GM12891 (cell line): ENCODE results near the gene CEP41.
"Not testable (repeated sequence)": the region's sequence is repeated elsewhere in the genome, so short reads cannot be mapped to it uniquely, and the experiment has no call there.

Experiments
- DNase-seq: peaks from one replicate; pipeline ENCODE4 v3.0.0; 2011; ENCODE audit warnings: low spot score; ENCODE audit not compliant: insufficient read length
- FAIRE-seq: peaks from 2 replicates; lab custom pipeline; 2011; peaks lifted over from hg19 to GRCh38; lab: Jason Lieb, UNC
- PAX5 ChIP-seq: IDR thresholded peaks from 2 replicates; pipeline ENCODE4 v1.6.1; 2011; ENCODE audit warnings: low read length, moderate library complexity, mild to moderate bottlenecking; ENCODE audit not compliant: insufficient read depth, severe bottlenecking
- POLR2A ChIP-seq: IDR thresholded peaks from 2 replicates; pipeline ENCODE4 v1.6.1; 2011; ENCODE audit warnings: low read depth, low read length, control low read depth
- POLR2AphosphoS5 ChIP-seq: IDR thresholded peaks from 2 replicates; pipeline ENCODE4 v1.6.1; 2011; ENCODE audit warnings: low read depth, low read length, control low read depth
- POU2F2 ChIP-seq: IDR thresholded peaks from 2 replicates; pipeline ENCODE4 v1.6.1; 2011; ENCODE audit warnings: low read depth, mild to moderate bottlenecking, control low read depth, low read length, moderate library complexity
- SPI1 ChIP-seq: IDR thresholded peaks from 2 replicates; pipeline ENCODE4 v1.6.1; 2011; ENCODE audit warnings: low read depth, low read length, control low read depth
- TAF1 ChIP-seq: IDR thresholded peaks from 2 replicates; pipeline ENCODE4 v1.6.1; 2011; ENCODE audit warnings: low read depth, low read length, control low read depth

CEP41 gene

DNA sequence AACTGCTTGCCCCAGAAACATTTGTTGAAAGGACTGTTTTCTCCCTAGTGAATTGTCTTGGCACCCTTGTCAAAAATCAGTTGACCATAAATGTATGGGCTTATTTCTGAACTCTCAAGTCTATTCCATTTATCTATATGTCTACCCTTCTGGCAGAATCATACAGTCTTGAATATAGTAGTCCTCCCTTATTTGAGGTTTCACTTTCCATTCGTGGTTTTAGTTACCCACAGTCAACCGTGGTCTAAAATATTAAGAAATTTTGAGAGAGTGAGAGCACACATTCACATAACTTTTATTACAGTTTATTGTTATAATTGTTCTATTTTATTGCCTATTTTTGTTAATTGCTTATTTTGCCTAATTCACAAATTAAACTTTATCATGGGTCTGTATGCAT lies 17.4 kb upstream of the CEP41 start:
- TF ChIP-seq SPI1 (no peak), TAF1 (no peak), POLR2AphosphoS5 (no peak), PAX5 (no peak), POLR2A (no peak), POU2F2 (no peak)
- DNase-seq (no peak), FAIRE-seq (peak; percentile 40)

DNA sequence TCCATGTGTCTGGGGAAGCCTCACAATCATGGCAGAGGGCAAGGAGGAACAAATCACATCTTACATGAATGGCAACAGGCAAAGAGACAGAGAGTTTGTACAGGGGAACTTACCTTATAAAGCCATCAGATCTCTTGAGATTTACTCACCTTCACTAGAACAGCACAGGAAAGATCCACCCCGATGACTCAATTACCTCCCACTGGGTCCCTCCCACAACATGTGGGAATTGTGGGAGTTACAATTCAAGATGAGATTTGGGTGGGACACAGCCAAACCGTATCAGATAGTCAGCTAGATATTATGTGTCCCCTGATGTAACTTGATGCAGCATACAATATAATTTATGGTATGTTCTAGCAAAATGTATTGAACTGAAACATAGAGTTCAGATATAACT lies 14.1 kb upstream of the CEP41 start:
- TF ChIP-seq PAX5 = no peak
- no peak for TF ChIP-seq SPI1
- TF ChIP-seq POLR2AphosphoS5 = no peak
- no peak for TF ChIP-seq POU2F2
- TF ChIP-seq TAF1 = no peak
- no peak for TF ChIP-seq POLR2A
- FAIRE-seq = peak; percentile 9
- DNase-seq = no peak

DNA sequence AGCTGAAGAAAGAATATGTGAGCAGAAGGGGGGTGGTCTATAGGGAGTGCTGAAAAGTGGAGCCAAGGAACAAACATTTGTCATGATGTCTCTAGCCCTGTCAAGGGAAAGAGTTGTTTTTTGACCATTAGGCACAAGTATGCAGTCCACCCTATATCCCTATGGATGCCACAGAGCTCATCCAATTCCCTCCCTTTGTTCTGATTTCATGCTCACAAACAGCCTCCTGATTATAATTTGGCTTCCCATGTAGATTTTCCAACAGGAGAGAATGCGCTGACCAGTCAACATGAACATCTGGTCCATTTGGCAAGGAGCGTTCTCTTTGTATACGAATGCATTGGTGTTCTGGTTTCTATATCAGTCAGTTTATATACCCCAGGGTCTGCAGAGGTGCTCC lies 12.1 kb upstream of the CEP41 start:
- TF ChIP-seq POLR2AphosphoS5 = no peak
- no peak for TF ChIP-seq PAX5
- no peak for TF ChIP-seq POLR2A
- TF ChIP-seq POU2F2 = no peak
- TF ChIP-seq TAF1 = no peak
- no peak for FAIRE-seq
- no peak for DNase-seq

DNA sequence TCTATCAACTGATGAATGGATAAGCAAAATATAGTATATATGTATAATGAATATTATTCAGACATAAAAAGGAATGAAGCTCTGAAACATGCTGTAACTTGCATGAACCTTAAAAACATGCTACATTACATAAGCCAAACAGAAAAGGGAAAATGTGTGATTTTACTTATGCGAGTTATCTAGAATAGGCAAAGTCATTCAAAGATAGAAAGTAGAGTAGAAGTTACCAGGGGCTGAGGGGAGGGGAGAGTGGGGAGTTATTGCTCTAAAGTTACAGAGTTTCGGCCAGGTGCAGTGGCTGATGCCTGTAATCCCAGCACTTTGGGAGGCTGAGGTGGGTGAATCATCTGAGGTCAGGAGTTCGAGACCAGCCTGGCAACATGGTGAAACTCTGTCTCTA lies 10.5 kb upstream of the CEP41 start:
- DNase-seq, FAIRE-seq: not testable (repeated sequence)

DNA sequence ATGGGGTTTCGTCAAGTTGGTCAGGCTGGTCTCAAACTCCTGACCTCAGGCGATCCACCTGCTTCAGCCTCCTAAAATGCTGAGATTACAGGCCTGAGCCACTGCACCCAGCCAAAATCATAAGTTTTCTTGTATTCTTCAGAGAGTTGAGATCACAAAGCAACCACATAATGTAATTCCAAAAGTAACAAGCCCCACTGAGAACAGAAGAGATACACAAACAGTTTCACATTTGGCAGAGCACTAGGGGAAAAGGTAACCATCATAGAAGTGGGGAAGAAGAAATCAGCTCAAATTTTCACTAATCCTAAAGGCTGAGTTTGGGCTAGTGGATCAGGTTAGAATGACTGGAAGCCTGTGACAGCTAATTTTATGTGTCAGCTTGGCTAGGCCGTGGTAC lies 5.4 kb upstream of the CEP41 start:
- TF ChIP-seq POU2F2 = no peak
- no peak for TF ChIP-seq TAF1
- TF ChIP-seq SPI1 = no peak
- no peak for TF ChIP-seq PAX5
- TF ChIP-seq POLR2A = no peak
- TF ChIP-seq POLR2AphosphoS5 = no peak
- no peak for DNase-seq
- FAIRE-seq = no peak

DNA sequence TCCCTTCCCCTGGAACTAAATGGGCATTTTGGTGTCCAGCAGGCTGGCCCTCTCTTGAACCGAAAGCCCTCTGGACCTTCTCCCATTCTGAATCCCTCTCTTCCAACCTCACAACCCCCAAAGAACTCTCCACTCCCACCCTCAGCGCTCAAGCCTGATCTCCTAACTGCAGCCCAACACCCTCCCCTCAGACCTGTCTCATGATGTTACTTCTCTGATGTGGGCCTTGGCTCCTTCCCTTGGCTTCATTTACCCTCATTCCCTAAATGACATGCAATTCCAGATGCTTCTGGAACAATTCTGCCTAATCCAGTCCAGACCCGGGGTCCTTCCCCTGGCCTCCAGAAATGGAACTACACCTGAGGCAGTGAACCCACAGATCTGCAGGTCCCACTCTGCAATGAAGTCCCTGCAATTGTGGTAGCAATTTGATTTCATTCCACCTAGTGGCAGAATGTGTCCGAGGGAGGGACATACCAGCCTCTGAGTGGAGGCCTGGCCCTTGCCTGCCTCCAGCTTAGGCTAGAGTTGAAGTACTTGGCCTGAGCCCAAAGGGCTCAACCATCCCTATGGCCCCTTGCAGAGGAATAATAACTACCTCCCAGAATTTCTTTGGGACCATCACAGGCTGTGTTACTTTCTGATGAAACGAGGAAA lies 4.1 kb upstream of the CEP41 start:
- FAIRE-seq (no peak), DNase-seq (no peak)
- TF ChIP-seq SPI1 (no peak), POLR2A (no peak), POLR2AphosphoS5 (no peak), PAX5 (no peak), TAF1 (no peak), POU2F2 (no peak)

DNA sequence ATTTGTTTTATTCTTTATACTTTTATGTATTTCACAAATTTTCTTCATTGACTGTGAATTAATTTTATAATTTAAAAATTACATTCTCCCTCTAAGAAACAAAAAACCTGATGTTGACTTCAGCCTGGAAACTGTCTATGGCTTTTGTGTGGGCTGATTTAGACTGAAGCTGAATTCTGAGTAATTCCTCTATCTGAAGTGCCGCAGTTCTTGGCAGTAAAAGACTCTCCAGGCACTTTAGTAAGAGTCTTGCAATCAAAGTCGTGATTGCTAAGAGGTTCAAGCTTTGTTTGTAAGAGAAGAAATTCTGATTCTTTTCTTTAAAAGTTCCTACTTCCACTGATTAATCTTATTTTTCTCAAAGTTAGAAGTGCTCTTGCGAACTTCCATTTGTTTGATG lies 3.4 kb upstream of the CEP41 start:
- TF ChIP-seq POLR2A (no peak), POU2F2 (no peak), PAX5 (no peak), POLR2AphosphoS5 (no peak), SPI1 (no peak), TAF1 (no peak)
- FAIRE-seq = no peak
- DNase-seq = no peak

DNA sequence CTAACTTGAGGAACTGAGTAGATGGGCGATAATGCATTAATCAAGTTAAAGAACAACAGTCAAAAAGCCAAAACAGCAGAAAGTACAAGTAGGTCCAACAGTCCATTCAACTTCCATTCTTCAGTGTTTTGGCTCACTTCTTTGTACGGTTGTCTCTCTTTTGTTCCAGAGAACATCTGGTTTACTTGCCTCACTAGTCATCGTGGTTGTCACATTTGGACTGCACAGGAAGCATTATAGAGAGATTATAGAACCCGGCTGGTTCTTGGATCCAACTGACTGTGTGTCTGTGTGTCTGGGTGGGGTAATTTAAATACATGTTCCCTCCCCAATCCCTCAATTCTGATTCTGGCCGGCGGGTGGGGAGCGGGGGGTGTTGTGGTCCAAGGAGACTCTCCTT lies 1.8 kb upstream of the CEP41 start:
- no peak for TF ChIP-seq POLR2A
- TF ChIP-seq TAF1 = no peak
- TF ChIP-seq POU2F2 = no peak
- TF ChIP-seq PAX5 = no peak
- TF ChIP-seq SPI1 = no peak
- TF ChIP-seq POLR2AphosphoS5 = no peak
- DNase-seq (no peak), FAIRE-seq (no peak)

DNA sequence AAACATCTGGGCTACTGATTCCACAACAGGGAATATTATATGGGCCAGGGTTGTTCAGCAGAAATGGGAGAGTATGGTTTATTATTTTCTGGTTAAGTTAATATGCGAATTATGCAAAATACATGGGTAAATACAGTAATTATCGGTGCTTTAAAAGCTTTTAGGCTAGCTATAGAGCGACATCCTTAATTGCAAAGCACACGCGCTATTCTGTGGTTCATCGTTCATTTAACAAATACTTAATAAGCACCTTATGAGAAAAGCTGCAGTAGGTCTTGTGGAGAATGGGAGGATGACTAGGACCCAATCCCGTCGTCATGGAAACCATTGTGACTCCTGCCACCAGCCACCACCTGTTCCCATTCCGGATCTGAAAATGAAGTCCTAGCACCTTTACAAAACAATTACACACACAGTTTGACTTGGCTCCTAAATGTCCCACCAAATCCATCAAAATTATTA lies 623 bp upstream of the CEP41 start:
- FAIRE-seq (no peak), DNase-seq (no peak)
- TF ChIP-seq POLR2AphosphoS5 (no peak), POU2F2 (no peak), POLR2A (no peak), SPI1 (no peak), TAF1 (no peak), PAX5 (no peak)

DNA sequence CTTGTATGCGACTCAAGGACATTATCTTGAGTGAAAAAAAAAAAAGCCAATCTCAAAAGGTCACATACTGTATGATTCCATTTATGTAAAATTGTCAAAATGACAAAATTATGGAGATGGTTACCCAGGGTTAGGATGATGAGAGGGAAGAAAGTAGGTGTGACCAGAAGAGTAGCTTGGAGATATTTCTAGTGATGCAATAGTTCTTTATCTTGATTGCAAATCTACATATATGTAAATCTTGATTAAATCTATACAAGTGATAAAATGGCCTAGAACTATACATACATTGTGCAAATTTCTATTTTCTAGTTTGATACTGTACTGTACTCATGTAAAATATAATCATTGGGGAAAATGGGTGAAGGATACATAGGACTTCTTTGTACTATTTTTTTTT lies 4.6 kb downstream of the CEP41 start:
- no peak for TF ChIP-seq POLR2AphosphoS5
- TF ChIP-seq SPI1 = no peak
- TF ChIP-seq POU2F2 = no peak
- TF ChIP-seq PAX5 = no peak
- no peak for TF ChIP-seq POLR2A
- no peak for TF ChIP-seq TAF1
- DNase-seq (no peak), FAIRE-seq (no peak)
